GM19025 (cell line): Measurements from ENCODE around the gene LGR4.

ENCODE experiments used
- ATAC-seq: cut with Tn5 transposase; IDR thresholded peaks from one replicate; pipeline ENCODE4 v1.9.1; 2021; ENCODE audit warnings: mild to moderate bottlenecking, low read depth, moderate library complexity; ENCODE audit not compliant: unreplicated experiment

Gene LGR4

GRCh38 chr11:27436916-27437315, 35.7 kb downstream of the LGR4 start:
- ATAC-seq: no peak

- no peak for ATAC-seq
Observed at GRCh38 chr11:27433742-27434141, 38.8 kb downstream of the LGR4 start.

GRCh38 chr11:27431808-27432207, 40.8 kb downstream of the LGR4 start:
- no peak for ATAC-seq

- ATAC-seq: no peak
Observed at GRCh38 chr11:27429761-27430393, 42.7 kb downstream of the LGR4 start.

- no peak for ATAC-seq
Observed at GRCh38 chr11:27427183-27427980, 45.2 kb downstream of the LGR4 start.

- ATAC-seq: no peak
Observed at GRCh38 chr11:27425814-27426213, 46.8 kb downstream of the LGR4 start.

- ATAC-seq: no peak
Observed at GRCh38 chr11:27423125-27423524, 49.5 kb downstream of the LGR4 start.

- no peak for ATAC-seq
Observed at GRCh38 chr11:27421819-27422494, 50.6 kb downstream of the LGR4 start.

- no peak for ATAC-seq
Observed at GRCh38 chr11:27420722-27421572, 51.6 kb downstream of the LGR4 start.

GRCh38 chr11:27420217-27420616, 52.4 kb downstream of the LGR4 start:
- no peak for ATAC-seq

- no peak for ATAC-seq
Observed at GRCh38 chr11:27418356-27418755, 54.2 kb downstream of the LGR4 start.

- ATAC-seq: no peak
Observed at GRCh38 chr11:27416568-27417176, 55.9 kb downstream of the LGR4 start.

- ATAC-seq: no peak
Observed at GRCh38 chr11:27414644-27415043, 57.9 kb downstream of the LGR4 start.

GRCh38 chr11:27413218-27413617, 59.4 kb downstream of the LGR4 start:
- no peak for ATAC-seq

GRCh38 chr11:27412192-27412691, 60.3 kb downstream of the LGR4 start:
- no peak for ATAC-seq

GRCh38 chr11:27411328-27411727, 61.3 kb downstream of the LGR4 start:
- no peak for ATAC-seq

GRCh38 chr11:27410272-27410671, 62.3 kb downstream of the LGR4 start:
- no peak for ATAC-seq

- no peak for ATAC-seq
Observed at GRCh38 chr11:27409742-27410141, 62.8 kb downstream of the LGR4 start.

GRCh38 chr11:27409049-27409448, 63.5 kb downstream of the LGR4 start:
- ATAC-seq: no peak

GRCh38 chr11:27408246-27408800, 64.3 kb downstream of the LGR4 start:
- no peak for ATAC-seq
